Fibroblast of skin of scalp (primary cell): ENCODE results near the gene COLGALT1.

ENCODE experiments used
- DNase-seq: peaks from one replicate; pipeline ENCODE4 v3.0.0-alpha.2; 2013

Gene COLGALT1

DNA sequence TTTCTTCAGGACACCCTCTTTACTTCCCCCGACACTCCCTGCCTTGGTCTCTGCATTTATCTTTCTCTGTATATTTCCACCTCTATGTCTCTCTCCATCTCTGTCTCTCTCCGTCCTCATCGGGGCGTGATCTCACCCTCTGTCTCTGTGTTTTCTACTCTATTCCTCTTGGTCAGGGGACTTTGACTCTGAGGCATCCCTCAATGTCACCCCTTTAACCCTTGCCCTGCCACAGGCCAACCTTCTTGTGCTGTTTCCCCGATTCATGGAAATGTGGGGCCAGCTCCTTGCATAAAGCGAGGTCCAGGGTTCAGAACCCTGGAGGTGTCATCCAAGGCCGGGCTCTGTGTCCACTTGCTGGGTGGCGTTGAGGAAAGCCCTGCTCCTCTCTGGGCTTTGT lies 46.8 kb downstream of the COLGALT1 start:
- DNase-seq, result no peak

DNA sequence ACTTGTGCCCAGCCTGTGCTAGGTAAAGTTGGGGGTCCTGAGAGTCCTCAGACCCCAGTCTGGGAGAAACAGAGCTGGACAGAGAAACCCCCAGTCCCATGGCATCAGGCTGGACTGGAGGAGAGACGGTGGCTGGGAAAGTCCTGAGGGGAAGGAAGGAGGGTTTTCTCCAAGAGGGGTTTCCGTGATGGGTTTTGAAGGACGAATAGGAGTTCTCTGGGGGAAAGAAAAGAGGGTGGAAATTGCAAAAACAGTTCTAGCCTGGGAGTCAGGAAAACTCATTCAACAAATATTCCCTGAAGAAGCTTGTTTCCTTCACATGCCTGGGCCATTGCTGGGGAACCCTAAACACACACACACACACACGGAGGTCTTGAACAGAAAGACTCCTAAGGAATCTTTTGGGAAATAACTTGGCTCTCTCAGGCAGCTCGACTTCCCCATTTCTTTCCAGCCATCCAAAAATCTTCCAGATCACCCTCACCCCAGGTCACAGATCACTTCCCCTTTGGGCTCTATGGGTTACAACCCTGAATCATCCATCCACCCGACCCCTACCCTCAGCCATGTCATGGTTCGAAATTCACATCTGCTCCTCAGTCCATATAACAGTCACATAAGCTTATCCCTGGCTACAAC lies 47.5 kb downstream of the COLGALT1 start:
- DNase-seq, result no peak

DNA sequence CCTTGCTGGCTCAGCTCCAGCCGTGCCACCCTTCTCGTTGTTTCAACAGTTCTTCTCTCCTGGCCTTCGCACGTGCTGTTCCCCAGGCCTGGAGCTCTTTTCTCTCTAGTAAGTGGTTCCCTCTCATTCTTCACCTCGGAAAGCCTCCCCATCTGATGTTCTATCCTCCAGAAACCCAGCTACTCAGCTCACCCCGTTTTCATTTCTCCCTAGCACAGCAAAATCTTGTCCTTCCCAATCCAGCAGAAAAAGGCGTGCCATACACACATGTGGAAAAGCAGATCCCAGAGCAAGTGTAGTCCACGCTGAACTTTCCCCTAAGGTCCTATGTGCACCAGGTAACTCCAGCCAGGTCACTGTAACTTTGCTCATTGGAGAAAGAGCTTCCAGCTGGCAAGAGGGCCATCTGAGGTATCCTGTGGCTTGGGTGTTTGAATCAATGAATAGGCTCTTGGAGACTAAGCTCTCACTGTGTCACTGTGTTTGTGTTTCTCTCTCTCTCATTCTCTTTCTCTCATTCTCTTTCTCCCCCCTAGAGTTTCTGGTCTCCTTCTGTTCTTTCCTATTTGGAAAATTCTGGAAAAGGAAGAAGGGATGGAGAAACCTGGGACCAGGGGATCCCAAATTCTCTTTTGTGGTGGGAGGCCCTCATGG lies 49.0 kb downstream of the COLGALT1 start:
- DNase-seq, result no peak

DNA sequence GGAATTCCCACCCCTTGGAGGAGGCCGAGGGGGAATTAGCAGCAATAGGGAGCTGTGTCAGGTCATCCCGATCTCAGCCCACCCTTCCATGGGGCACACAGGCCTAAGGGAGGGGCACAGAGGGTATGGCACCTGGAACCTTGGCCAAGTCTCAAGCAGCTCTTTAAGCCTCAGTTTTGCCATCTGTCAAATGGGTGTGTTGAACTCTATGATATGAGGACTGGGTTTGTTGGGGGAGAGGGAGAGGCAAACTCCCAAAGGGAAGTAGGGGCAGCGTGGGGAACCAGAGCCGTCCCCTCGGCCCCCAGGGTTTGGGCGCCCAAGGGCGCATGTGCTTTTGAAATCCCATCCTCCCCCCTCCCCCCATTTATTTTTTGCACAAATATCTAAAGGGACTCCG lies 49.7 kb downstream of the COLGALT1 start:
- DNase-seq, result no peak

DNA sequence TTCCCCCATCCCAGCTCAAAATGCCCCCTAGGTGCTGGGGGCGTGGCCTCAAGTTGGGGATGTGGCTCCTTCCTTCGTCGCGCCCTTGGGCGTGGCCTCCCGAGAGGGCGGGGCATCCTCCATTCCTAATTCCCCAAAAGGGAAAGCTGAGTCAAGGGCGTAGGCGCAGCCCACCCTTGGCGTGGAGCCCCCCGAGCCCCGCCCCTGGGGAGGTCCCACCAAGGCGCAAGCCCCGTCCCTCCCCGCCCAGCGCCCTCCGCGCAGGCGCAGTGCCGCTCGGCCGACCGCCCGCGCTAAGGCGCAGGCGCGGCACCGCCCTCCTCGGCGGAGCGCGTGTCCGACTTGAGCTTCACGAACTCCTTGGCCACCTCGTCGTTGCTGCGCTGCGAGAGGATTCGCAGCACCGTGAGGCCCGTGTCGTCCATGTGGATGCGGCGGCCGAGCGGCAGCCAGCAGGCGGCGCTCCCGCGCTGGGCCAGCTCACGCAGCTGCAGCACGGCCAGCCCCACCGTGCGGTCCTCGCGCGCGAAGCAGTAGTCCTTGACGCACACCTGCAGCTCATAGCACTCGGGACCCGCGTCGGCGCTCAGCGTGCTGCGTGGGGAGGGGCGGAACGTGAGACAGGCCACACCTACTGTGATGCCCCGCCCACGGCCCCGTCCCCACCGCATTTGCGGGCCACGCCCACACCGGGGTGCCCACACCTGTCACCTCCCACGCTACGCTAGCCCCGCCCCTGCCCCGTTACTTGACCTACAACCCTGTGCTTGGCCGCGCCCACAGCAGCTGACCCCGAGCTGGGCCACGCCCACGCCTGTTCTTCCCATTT lies 50.5 kb downstream of the COLGALT1 start:
- peak; percentile 88 for DNase-seq

DNA sequence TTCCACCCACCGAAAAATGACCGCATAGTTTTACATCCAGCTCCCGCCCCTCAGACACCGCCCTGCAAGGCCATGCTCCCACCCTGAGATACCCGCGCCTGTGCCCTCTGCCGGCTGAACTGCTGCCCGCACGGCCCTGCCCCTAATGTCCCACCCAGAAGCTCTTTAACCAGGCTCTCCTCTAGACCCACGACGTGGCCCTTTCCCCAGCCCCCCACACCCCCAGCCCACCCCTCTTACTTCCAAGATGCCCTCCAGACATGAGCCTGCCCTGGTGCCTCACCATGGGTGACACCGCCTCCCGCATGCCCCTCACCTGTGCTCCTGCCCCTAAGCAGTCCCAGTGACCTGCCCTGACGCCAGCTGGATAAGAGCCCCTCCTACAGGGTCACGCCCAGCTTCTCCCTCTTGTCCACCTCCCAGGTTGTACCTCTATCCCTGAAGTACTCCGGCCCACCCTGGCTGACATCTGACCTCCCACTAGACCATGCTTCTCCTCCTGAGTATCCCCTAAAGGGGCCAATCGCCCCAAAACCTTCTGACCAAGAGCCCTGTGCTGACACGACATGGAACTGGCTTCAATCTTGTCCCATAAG lies 51.2 kb downstream of the COLGALT1 start:
- DNase-seq, result no peak

DNA sequence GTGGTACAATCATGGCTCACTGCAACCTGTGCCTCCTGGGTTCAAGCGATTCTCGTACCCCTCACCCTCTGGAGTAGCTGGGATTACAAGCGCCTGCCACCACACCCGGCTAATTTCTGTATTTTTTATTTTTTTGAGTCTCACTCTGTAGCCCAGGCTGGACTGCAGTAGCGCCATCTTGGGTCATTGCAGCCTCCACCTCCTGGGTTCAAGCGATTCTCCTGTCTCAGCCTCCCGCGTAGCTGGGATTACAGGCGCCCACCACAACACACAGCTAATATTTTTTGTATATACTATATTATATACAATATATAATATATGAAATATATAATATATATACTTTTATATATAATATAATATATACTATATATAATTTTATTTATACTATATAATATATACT lies 52.5 kb downstream of the COLGALT1 start:
- no peak for DNase-seq

DNA sequence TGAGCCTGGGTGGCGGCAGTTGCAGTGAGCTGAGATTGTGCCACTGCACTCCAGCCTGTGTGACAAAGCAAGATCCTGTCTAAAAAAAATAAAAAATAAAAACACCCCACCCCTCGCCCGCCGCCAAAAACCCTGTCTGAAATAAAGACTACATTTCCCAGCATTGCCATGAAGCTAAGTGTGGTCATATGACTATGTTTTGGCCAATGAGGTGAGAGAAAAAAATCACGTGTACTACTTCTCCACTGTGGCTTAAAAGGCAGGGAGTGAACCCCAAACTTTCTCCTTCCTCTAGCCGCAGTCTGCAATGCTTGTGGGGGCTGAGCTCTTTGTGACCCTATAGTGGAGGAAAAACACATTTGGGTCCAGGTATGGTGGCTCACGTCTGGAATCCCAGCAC lies 54.9 kb downstream of the COLGALT1 start:
- no peak for DNase-seq

GRCh38 chr19:17611462-17612244 lies 56.2 kb downstream of the COLGALT1 start:
- no peak for DNase-seq

- no peak for DNase-seq
Measured at GRCh38 chr19:17614476-17614875, 59.0 kb downstream of the COLGALT1 start.

DNA sequence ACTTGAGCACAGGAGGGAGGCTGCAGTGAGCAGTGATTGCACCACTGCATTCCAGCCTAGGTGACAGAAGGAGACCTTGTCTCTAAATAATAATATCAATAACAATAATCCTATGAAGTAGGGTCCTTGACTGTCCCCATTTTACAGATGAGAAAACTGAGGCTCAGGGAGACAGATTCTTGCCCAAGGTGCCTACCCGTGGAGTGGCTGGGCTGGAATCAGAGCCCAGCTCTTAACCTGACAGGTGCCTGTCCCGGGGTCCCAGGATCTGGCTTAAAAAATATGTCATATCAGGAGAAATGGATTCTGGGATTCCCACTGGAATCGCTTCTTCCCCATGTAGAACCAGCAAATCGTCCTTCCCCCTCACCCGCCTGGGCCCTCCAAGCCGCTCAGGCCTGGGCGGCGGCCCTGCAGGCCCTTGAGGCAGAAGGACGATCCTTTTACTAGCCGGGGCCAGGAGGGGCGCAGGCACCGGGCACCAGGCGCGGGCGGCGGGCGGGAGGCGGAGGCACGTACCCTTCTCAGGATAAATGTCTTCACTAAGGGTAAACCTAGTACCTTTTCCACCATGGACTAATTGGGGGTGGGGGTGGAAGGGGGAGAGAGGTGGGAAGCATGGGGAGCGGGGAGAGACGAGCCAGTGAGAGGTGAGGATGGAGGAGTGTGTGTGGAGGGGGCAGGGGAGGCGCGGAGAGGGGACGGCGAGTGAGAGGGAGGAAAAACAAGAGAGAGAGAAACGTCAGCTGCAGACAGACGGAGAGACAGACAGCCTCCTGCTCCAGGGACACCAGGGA lies 60.6 kb downstream of the COLGALT1 start:
- DNase-seq, result no peak

DNA sequence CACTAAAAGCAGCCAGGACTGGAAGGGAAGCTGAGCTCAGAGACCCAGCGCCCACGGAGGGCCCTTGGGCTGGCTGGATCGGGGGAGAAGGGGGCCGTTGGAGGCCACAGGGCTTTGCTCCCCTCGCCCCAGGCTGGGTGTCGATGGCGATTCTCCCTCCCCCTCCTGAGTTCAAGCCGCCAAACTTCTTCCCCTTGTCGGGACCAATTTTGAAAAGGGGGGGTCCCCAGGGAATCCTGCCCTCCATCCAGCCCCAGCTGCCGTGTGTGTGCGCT lies 61.2 kb downstream of the COLGALT1 start:
- no peak for DNase-seq

DNA sequence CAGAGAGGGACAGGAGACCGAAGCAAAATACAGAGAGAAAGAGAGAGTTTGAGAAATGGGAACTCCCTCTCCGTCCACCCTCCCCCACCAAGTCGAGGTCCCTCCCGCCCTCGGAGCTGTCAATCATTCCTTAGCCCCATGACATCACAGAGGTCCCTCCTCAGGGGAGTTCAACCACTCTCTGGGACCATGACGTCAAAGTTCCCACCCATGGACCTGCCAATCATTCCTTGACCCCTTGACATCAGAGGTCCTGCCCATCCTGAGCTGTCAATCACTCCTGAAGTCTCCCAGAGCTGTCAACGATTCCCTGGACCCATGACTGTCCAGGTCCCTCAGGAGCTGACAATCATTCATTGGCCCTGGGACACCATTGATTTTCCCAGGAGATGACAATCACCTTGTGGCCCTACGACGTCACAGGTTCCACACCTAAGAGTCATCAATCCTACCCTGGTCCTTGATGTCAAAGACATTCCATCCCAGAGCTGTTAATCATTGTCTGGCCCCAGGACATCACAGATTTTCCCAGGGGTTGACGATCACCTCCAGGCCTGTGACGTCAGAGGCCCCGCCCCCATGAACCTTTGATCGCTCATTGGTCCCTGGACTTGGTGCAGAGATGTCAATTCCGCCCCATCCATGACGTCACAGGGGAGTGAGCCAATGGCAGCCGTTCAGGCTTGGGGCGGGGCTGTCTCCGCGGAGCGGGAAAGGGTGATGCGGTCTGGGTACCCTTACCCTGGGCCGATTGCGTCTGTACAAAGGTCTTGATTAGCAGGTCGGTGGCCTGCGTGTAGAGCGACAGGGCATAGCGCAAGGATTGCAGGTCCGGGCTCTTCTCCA lies 61.7 kb downstream of the COLGALT1 start:
- DNase-seq, result peak; percentile 10

DNA sequence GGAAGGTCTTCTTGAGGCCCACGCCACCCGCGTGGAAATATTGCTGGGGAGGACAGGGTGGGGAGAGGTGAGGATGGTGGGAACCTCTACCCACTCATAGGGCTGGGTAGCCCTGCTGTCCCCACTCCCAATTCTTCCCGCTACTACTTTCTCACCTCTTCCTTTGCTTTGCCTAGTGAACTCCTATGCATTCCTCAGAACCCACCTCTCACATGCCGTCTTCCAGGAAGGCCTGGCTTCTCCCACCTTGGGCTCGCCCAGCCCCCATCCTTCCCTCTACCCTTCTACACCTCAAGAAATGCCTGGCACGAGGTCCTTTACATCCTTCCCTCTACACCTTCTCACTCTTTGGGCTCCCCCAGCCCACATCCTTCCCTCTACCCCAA lies 62.4 kb downstream of the COLGALT1 start:
- no peak for DNase-seq

- DNase-seq, result no peak
Measured at GRCh38 chr19:17618281-17618903, 62.9 kb downstream of the COLGALT1 start.

DNA sequence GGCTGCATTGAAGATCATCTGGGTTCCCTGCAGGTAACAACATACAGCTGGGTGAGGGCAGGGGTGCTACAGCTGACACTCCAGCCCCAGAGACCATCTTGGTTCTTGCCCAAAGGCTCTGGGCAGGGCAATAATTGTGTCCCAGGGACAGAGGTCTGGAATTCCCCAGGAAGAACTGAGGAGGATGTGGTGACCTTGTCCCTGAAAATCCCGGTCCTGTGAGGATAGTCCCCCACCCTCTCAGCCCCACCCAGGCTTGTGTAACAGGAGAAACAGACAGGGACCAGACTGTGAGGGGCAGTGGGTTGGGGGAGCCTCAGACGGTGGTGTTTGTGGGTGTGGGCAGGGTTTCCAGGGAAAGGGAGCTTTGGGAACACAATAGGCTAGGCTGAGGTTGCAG lies 63.5 kb downstream of the COLGALT1 start:
- DNase-seq, result no peak

DNA sequence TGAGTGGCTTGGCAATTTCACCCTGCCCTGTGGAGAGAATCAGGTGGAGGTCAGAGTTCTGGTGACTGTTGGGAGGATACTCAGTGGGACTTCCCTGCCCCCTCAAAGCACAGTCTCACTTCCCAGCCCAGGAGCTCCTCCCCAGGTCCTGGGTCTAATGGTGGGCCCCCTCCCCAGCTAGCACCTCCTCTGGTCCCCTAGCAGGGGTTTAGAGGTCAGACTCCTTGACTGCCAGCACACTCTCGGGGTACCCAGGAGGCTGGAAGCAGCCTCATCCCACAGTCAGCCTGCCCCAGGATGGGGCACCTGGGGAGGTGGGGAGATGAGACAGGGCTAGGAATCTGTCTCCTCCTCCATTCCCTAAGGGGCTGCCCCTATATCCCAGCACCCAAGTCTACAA lies 65.2 kb downstream of the COLGALT1 start:
- no peak for DNase-seq

- no peak for DNase-seq
Measured at GRCh38 chr19:17623224-17623935, 67.9 kb downstream of the COLGALT1 start.

DNA sequence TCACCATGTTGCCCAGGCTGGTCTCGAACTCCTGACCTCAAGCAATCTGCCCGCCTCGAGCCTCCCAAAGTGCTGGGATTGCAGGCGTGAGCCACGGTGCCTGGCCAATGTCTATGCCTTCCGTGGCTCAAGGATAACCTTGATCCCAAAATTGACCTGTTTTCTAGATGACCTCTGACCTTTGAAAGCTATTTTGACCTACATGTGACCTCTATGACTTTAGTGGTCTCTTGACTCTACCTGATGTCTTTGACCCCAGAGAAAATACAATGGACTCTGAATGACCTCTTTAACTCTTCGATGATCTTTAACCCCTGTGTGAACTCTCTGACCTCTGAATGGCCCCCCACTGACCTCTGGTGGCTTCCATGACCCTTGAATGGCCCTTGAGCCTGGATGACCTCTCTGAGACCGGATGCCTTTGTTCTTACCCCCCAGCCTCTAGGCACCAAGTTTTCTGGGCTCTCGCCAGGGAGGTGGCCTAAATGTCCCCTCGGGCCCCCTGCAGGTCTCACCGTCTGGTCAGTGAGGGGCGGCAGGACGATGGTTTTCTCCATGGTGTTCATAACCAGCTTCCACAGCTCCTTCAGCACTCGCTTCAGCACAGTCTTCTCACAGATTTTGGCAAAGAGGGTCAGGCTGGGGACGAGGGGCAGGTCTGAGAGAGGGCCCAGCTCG lies 69.0 kb downstream of the COLGALT1 start:
- no peak for DNase-seq
